ENCODE results near the gene ERGIC3.

The ERGIC3 gene

DNA sequence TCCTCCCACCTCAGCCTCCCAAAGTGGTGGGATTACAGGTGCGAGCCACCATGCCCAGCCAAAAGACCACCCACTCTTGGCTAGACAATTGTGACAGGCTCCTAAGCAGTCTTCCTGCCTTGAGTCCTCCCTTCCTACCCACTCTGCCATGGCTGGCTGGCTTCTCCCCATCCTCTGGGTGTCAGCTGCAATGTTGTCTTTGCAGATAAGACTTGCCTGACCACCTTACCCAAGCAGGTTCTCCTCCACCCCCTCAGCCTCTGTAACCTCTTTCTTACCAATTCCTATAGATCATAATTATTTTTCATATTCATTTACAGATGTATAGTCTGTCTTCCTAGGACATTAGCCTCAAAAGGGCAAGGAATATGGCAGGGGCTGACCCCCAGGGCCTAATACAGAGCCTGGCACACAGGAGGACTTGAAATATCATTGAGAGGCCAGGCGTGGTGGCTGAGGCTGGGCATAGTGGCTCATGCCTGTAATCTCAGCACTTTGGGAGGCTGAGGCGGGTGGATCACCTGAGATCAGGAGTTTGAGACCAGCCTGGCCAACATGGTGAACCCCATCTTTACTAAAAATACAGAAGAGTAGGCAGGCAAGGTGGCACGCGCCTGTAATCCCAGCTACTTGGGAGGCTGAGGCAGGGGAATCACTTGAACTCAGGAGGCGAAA, 45.0 kb downstream of the ERGIC3 start:
- H3K27ac ChIP-seq, result no peak overlapping the region

DNA sequence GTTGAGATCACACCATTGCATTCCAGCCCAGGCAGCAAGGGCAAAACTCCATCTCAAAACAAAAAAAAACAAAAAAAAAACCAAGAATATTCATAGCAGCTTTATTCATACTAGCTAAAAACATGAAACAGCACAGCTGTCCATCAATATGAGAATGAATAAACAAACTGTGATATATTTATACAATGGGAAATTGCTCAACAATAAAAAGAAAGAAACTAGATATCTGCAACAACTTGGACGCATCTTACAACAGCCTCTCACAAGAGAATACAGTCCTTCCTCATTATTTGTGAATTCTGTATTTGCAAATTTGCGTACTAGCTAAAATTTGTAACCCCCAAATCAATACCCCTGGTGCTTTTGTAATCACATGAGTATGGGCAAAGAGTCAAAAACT, 45.6 kb downstream of the ERGIC3 start:
- H3K27ac ChIP-seq, result no peak overlapping the region
- TF ChIP-seq ZFX (IDR thresholded peaks at IDR 0.05; ENCODE audit: borderline replicate concordance) (no peak), CTCF (IDR thresholded peaks at IDR 0.05) (no peak)

More for the DNA sequence above, 45.0 kb downstream of the ERGIC3 start:
- TF ChIP-seq CTCF (IDR thresholded peaks at IDR 0.05), result no peak
- no peak for TF ChIP-seq ZFX (IDR thresholded peaks at IDR 0.05; ENCODE audit: borderline replicate concordance)

- H3K27ac ChIP-seq, result no peak overlapping the region
- no peak for TF ChIP-seq ZFX (IDR thresholded peaks at IDR 0.05; ENCODE audit: borderline replicate concordance)
- no peak for TF ChIP-seq CTCF (IDR thresholded peaks at IDR 0.05)
Observed at GRCh38 chr20:35588397-35588796, 46.5 kb downstream of the ERGIC3 start.

GRCh38 chr20:35592339-35592974, 50.6 kb downstream of the ERGIC3 start:
- TF ChIP-seq CTCF (IDR thresholded peaks at IDR 0.05) (no peak), ZFX (IDR thresholded peaks at IDR 0.05; ENCODE audit: borderline replicate concordance) (no peak)
- no peak overlapping the region for H3K27ac ChIP-seq

GRCh38 chr20:35595456-35595855, 53.6 kb downstream of the ERGIC3 start:
- TF ChIP-seq ZFX (IDR thresholded peaks at IDR 0.05; ENCODE audit: borderline replicate concordance) (no peak), CTCF (IDR thresholded peaks at IDR 0.05) (no peak)
- no peak overlapping the region for H3K27ac ChIP-seq

DNA sequence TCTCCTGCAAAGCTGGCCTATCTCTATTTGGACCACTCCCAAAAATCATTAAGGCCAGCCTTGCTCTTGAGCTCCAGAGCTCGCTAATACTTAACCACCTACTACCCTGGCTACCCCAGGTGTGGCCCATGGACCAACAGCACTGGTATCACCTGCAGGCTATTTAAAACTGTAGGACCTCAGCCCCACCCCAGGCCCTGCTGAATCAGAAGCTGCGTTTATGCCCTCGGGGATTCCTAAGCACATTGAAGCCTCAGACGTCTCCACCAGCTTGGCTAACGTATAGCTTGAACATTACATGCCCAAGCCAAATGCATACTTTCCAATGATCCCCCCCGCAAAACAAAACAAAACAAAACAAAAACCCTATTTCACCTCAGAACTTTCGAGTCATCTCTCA, 54.0 kb downstream of the ERGIC3 start:
- no peak overlapping the region for H3K27ac ChIP-seq
- TF ChIP-seq ZFX (IDR thresholded peaks at IDR 0.05; ENCODE audit: borderline replicate concordance), result no peak
- no peak for TF ChIP-seq CTCF (IDR thresholded peaks at IDR 0.05)

DNA sequence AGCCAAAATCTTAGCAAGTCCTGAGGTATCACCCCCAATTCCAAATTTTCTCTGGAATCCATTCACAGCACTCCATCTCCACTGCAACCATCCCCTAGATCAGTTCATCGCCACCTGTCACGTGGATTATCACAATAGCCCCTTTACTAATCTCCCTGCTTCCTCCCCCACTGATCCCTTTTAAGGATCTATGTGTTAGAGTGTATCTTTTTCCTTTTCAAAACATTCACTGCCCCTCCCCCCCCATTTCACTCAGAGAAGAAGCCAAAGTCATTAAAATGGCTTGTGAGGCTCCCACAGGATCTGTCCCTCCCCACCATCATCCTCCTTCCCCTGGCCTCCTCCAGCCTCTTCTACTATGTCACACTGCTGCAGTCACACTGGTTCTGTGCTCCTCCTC, 55.3 kb downstream of the ERGIC3 start:
- TF ChIP-seq ZFX (IDR thresholded peaks at IDR 0.05; ENCODE audit: borderline replicate concordance) (no peak), CTCF (IDR thresholded peaks at IDR 0.05) (no peak)
- H3K27ac ChIP-seq, result no peak overlapping the region
